HG02884 (cell line): ENCODE data around the gene FSHR.

Source experiments
- ATAC-seq: cut with Tn5 transposase; IDR thresholded peaks from one replicate; pipeline ENCODE4 v1.9.1; 2021; ENCODE audit warnings: mild to moderate bottlenecking, moderate library complexity; ENCODE audit not compliant: unreplicated experiment

FSHR gene

DNA sequence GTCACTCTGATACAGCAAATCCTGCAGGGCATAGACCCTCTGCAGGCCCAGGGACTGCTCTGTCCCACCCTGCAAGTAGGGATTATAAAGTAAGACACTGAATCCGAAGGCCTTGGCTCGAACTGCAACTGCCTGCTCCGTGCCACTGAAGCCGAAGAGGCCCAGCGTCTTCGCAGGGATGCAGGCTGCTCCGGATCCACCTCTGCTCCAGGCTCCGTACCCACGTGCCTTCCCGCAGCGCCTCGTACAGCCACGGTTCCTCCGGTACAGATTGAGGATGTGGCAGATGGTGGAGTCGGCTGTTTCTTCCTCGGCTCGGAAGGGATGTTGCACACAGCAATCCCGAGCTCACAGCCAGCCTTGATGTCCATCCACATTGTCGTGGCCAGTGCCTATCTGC, 238.4 kb downstream of the FSHR start:
- ATAC-seq: no peak

DNA sequence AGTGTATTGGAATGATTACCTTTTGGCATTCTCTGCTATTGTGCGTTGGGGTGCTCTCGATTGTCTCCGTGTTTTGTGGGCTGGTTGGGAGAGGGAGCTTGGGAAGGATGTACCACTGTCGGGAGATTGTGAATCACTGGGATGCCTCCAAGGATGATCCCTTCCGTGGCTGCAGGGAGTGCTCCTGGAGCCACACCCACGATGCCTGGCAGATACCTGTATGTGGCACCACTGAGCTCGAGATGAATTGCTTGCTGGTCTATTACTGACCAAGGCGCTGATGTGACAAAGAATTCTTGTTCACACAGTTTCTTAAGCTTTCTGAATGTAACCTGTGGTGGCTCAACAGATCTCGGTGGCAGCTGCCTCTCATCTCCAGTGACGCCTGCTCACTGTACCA, 239.1 kb downstream of the FSHR start:
- no peak for ATAC-seq

DNA sequence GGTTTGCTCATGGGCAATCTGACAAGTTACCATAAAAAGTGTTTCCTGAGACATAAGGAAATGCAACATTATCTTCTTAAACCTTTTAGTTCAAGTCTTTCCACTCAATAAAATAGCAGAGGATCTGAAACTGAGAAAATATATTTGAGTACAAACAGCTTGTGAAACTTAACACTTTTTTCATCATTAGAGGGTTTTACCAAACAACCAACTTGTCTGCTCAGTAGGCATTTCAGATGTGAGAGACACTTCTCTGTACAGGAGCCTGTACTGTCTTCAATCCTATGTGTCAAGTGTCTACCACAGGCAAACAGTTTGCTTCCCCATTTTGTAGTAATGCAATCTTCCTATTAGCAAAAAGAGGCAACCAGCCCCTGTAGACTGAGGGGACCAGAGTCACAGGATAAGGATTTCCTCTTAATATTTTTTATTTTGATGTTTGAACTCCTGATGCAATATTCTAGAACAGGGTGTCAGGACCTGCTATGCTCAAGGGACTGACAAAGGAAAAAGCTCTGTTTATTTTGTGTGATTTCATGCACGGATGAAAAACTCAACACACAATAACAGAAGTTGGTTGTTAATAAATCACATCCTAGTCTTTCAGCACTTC, 239.7 kb downstream of the FSHR start:
- ATAC-seq: peak; percentile 74
